ENCODE results near the gene OR52N5. TPM values are rescaled to one million over a fixed set of nuclear protein-coding genes. Genes with fewer than 3 reads are reported as not detected.

Gene OR52N5
- total RNA-seq, 1 experiment from 2014 or later: not detected

DNA sequence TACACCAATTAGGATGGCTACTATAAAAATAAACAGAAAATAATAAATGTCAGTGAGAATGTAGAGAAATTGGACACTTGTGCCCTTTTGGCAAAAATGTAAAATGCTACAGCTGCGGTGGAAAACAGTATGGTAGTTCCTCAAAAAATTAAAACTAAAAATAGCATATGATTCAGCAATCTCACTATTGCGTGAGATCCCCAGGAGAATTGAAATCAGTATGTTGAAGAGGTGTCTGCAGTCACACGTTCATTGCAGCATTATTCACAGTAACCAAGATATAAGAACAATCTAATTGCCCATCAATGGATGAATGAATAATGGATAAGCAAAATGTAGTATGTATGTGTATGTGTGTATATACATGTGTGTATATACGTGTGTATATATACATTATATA lies 32.4 kb upstream of the OR52N5 start:
- ATAC-seq (no peak), DNase-seq (ENCODE audit: low spot score) (no peak)
- ChIA-PET CTCF (no interaction called here), POLR2A (no interaction called here)
- H3K27me3 Mint-ChIP-seq (ENCODE audit: low read depth): no peaks in the 10 kb centered on the region
- no peaks in the 10 kb centered on the region for H3K36me3 Mint-ChIP-seq
- H3K4me3 Mint-ChIP-seq: no peak overlapping the region
- peaks cover 12% of the 10 kb centered on the region for H3K4me1 Mint-ChIP-seq
- TF ChIP-seq ZNF138 (CRISPR knock-in tag; conservative IDR thresholded peaks at IDR 0.05) (no peak), SMAD3 (CRISPR knock-in tag; IDR thresholded peaks at IDR 0.05; ENCODE audit: borderline replicate concordance) (no peak), RELA (CRISPR knock-in tag; IDR thresholded peaks at IDR 0.05; ENCODE audit: borderline replicate concordance) (no peak), ZBTB21 (CRISPR knock-in tag; IDR thresholded peaks at IDR 0.05; ENCODE audit: borderline replicate concordance) (no peak), ZNF671 (CRISPR knock-in tag; IDR thresholded peaks at IDR 0.05) (no peak), FOXP1 (CRISPR knock-in tag; IDR thresholded peaks at IDR 0.05; ENCODE audit: borderline replicate concordance) (no peak), SP1 (CRISPR knock-in tag; conservative IDR thresholded peaks at IDR 0.05) (no peak), FOXJ3 (CRISPR knock-in tag; IDR thresholded peaks at IDR 0.05; ENCODE audit: borderline replicate concordance) (no peak), NR3C1 (CRISPR knock-in tag; conservative IDR thresholded peaks at IDR 0.05; ENCODE audit: low read depth) (no peak), CBFB (CRISPR knock-in tag; IDR thresholded peaks at IDR 0.05; ENCODE audit: low read depth) (no peak), MYBL2 (CRISPR knock-in tag; IDR thresholded peaks at IDR 0.05) (no peak), NR1H2 (CRISPR knock-in tag; IDR thresholded peaks at IDR 0.05) (no peak), ZNF396 (CRISPR knock-in tag; IDR thresholded peaks at IDR 0.05; ENCODE audit: borderline replicate concordance) (no peak)
- TF ChIP-seq, protein P1, sequence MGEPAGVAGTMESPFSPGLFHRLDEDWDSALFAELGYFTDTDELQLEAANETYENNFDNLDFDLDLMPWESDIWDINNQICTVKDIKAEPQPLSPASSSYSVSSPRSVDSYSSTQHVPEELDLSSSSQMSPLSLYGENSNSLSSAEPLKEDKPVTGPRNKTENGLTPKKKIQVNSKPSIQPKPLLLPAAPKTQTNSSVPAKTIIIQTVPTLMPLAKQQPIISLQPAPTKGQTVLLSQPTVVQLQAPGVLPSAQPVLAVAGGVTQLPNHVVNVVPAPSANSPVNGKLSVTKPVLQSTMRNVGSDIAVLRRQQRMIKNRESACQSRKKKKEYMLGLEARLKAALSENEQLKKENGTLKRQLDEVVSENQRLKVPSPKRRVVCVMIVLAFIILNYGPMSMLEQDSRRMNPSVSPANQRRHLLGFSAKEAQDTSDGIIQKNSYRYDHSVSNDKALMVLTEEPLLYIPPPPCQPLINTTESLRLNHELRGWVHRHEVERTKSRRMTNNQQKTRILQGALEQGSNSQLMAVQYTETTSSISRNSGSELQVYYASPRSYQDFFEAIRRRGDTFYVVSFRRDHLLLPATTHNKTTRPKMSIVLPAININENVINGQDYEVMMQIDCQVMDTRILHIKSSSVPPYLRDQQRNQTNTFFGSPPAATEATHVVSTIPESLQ (CRISPR knock-in tag; IDR thresholded peaks at IDR 0.05): no peak
- TF ChIP-seq, protein P2, sequence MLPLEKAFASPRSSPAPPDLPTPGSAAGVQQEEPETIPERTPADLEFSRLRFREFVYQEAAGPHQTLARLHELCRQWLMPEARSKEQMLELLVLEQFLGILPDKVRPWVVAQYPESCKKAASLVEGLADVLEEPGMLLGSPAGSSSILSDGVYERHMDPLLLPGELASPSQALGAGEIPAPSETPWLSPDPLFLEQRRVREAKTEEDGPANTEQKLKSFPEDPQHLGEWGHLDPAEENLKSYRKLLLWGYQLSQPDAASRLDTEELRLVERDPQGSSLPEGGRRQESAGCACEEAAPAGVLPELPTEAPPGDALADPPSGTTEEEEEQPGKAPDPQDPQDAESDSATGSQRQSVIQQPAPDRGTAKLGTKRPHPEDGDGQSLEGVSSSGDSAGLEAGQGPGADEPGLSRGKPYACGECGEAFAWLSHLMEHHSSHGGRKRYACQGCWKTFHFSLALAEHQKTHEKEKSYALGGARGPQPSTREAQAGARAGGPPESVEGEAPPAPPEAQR (CRISPR knock-in tag; IDR thresholded peaks at IDR 0.05): no peak
- TF ChIP-seq, protein P3, sequence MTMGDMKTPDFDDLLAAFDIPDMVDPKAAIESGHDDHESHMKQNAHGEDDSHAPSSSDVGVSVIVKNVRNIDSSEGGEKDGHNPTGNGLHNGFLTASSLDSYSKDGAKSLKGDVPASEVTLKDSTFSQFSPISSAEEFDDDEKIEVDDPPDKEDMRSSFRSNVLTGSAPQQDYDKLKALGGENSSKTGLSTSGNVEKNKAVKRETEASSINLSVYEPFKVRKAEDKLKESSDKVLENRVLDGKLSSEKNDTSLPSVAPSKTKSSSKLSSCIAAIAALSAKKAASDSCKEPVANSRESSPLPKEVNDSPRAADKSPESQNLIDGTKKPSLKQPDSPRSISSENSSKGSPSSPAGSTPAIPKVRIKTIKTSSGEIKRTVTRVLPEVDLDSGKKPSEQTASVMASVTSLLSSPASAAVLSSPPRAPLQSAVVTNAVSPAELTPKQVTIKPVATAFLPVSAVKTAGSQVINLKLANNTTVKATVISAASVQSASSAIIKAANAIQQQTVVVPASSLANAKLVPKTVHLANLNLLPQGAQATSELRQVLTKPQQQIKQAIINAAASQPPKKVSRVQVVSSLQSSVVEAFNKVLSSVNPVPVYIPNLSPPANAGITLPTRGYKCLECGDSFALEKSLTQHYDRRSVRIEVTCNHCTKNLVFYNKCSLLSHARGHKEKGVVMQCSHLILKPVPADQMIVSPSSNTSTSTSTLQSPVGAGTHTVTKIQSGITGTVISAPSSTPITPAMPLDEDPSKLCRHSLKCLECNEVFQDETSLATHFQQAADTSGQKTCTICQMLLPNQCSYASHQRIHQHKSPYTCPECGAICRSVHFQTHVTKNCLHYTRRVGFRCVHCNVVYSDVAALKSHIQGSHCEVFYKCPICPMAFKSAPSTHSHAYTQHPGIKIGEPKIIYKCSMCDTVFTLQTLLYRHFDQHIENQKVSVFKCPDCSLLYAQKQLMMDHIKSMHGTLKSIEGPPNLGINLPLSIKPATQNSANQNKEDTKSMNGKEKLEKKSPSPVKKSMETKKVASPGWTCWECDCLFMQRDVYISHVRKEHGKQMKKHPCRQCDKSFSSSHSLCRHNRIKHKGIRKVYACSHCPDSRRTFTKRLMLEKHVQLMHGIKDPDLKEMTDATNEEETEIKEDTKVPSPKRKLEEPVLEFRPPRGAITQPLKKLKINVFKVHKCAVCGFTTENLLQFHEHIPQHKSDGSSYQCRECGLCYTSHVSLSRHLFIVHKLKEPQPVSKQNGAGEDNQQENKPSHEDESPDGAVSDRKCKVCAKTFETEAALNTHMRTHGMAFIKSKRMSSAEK (CRISPR knock-in tag; IDR thresholded peaks at IDR 0.05; ENCODE audit: borderline replicate concordance): no peak
- TF ChIP-seq, protein P4, sequence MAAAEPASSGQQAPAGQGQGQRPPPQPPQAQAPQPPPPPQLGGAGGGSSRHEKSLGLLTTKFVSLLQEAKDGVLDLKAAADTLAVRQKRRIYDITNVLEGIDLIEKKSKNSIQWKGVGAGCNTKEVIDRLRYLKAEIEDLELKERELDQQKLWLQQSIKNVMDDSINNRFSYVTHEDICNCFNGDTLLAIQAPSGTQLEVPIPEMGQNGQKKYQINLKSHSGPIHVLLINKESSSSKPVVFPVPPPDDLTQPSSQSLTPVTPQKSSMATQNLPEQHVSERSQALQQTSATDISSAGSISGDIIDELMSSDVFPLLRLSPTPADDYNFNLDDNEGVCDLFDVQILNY (CRISPR knock-in tag; IDR thresholded peaks at IDR 0.05): no peak
- TF ChIP-seq, protein P5, sequence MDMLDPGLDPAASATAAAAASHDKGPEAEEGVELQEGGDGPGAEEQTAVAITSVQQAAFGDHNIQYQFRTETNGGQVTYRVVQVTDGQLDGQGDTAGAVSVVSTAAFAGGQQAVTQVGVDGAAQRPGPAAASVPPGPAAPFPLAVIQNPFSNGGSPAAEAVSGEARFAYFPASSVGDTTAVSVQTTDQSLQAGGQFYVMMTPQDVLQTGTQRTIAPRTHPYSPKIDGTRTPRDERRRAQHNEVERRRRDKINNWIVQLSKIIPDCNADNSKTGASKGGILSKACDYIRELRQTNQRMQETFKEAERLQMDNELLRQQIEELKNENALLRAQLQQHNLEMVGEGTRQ (CRISPR knock-in tag; IDR thresholded peaks at IDR 0.05): no peak
- TF ChIP-seq, protein P6, sequence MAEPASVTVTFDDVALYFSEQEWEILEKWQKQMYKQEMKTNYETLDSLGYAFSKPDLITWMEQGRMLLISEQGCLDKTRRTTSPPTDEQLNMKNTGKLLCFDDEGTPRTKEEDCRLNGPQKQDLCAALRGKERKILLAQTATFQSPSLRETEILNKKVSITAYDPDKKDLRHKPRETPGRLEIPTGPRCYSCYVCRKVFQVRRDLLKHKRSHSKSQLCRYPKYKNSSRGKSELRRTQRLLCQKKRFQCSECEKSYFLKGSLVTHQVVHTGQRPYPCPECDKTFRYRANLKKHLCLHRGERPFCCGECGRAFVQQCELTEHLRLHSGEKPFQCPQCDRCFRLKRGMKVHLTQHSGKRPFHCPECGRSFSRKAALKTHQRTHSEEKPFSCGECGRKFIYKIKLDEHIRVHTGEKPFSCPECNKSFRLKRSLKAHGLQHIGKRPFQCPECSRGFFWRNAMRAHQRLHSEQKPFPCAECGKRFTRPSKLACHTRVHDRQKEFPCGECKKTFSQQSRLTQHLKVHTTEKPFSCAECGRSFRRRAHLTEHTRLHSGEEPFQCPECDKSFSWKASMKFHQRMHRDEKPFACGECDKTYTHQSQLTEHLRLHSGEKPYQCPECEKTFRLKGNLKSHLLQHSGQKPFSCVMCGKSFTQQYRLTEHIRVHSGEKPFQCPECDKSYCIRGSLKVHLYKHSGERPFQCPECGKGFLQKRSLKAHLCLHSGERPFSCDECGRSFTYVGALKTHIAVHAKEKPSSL (CRISPR knock-in tag; conservative IDR thresholded peaks at IDR 0.05): no peak
- TF ChIP-seq, protein P7, sequence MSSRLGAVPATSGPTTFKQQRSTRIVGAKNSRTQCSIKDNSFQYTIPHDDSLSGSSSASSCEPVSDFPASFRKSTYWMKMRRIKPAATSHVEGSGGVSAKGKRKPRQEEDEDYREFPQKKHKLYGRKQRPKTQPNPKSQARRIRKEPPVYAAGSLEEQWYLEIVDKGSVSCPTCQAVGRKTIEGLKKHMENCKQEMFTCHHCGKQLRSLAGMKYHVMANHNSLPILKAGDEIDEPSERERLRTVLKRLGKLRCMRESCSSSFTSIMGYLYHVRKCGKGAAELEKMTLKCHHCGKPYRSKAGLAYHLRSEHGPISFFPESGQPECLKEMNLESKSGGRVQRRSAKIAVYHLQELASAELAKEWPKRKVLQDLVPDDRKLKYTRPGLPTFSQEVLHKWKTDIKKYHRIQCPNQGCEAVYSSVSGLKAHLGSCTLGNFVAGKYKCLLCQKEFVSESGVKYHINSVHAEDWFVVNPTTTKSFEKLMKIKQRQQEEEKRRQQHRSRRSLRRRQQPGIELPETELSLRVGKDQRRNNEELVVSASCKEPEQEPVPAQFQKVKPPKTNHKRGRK (CRISPR knock-in tag; IDR thresholded peaks at IDR 0.05; ENCODE audit: borderline replicate concordance): no peak
- H3K27ac Mint-ChIP-seq: no peak overlapping the region
- no peaks in the 10 kb centered on the region for H3K9me3 Mint-ChIP-seq

Measured in WTC11 (cell line).